SH-SY5Y (cell line): ENCODE data around the gene TMEM147.

Experiments used
- GATA2 ChIP-seq: IDR thresholded peaks from 2 replicates; pipeline ENCODE4 v1.6.1; 2011; ENCODE audit warnings: mild to moderate bottlenecking, low read depth, low read length
- GATA3 ChIP-seq: IDR thresholded peaks from 2 replicates; pipeline ENCODE4 v1.6.1; 2011; ENCODE audit warnings: low read depth, mild to moderate bottlenecking, low read length, moderate library complexity

TMEM147 gene

GRCh38 chr19:35549879-35550523, 4.6 kb downstream of the TMEM147 start:
- TF ChIP-seq GATA2 (no peak), GATA3 (no peak)

- no peak for TF ChIP-seq GATA2
- no peak for TF ChIP-seq GATA3
Observed at GRCh38 chr19:35551091-35551810, 5.8 kb downstream of the TMEM147 start.

GRCh38 chr19:35552534-35553384, 7.3 kb downstream of the TMEM147 start:
- TF ChIP-seq GATA3 (no peak), GATA2 (no peak)

- TF ChIP-seq GATA2 (no peak), GATA3 (no peak)
Observed at GRCh38 chr19:35553385-35554000, 8.1 kb downstream of the TMEM147 start.

- no peak for TF ChIP-seq GATA3
Observed at GRCh38 chr19:35554076-35554475, 8.7 kb downstream of the TMEM147 start.

GRCh38 chr19:35555301-35556005, 10.0 kb downstream of the TMEM147 start:
- TF ChIP-seq GATA2 (no peak), GATA3 (no peak)

- no peak for TF ChIP-seq GATA3
- no peak for TF ChIP-seq GATA2
Observed at GRCh38 chr19:35556025-35556590, 10.7 kb downstream of the TMEM147 start.

GRCh38 chr19:35556846-35557538, 11.6 kb downstream of the TMEM147 start:
- TF ChIP-seq GATA3 = no peak
- no peak for TF ChIP-seq GATA2

GRCh38 chr19:35557539-35558399, 12.3 kb downstream of the TMEM147 start:
- TF ChIP-seq GATA3 (no peak), GATA2 (no peak)

GRCh38 chr19:35558400-35559280, 13.2 kb downstream of the TMEM147 start:
- TF ChIP-seq GATA2 (no peak), GATA3 (no peak)

GRCh38 chr19:35559281-35559659, 13.8 kb downstream of the TMEM147 start:
- TF ChIP-seq GATA3 (no peak), GATA2 (no peak)

GRCh38 chr19:35559781-35560180, 14.4 kb downstream of the TMEM147 start:
- TF ChIP-seq GATA3 (no peak), GATA2 (no peak)

- TF ChIP-seq GATA3 (no peak), GATA2 (no peak)
Observed at GRCh38 chr19:35560271-35560670, 14.8 kb downstream of the TMEM147 start.
